Gastrocnemius medialis (tissue), 4 donors: ENCODE measurements around the gene SREBF2.

Source experiments
- POLR2A ChIP-seq, 2 donors: fragments of 450-650 bp; IDR thresholded peaks; one replicate each; pipeline ENCODE4 v1.6.1; 2017; ENCODE audit warnings: antibody characterized with exemption in 2 of 2, mild to moderate bottlenecking in 2 of 2, moderate library complexity in 2 of 2
- TF ChIP-seq, protein P1 (sequence below), 5 experiments: fragments of 450-650 bp in 3 of 5; fragments of 200-600 bp in 2 of 5; sonication (generic) in 2 of 5; IDR thresholded peaks in 4 of 5; conservative IDR thresholded peaks in 1 of 5; 1 replicate in 4 of 5; 2 replicates in 1 of 5; pipeline ENCODE4 v1.5.1; 2016 to 2019; ENCODE audit warnings: antibody characterized with exemption in 5 of 5, mild to moderate bottlenecking in 3 of 5, moderate library complexity in 3 of 5

DNA sequence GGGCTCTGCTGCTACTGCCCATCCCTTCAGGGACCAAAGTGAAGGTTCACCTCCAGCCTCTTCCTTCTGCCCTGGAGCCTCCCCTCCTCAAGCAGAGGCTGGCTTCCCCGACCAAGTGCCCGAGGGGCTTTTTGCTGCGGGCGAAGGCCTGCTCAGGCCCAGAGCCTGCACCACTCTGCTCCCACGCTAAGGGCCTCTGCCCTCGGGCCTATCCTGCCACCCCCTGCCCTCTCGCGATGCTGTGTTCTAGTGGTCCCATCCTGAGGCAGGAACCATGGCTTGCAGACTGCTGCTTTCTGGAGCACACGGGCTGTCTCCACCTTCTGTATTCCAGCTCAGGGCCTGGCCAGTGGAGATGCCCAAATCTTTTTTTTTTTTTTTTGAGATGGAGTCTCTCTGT lies 102.6 kb downstream of the SREBF2 start:
- TF ChIP-seq, protein P1, sequence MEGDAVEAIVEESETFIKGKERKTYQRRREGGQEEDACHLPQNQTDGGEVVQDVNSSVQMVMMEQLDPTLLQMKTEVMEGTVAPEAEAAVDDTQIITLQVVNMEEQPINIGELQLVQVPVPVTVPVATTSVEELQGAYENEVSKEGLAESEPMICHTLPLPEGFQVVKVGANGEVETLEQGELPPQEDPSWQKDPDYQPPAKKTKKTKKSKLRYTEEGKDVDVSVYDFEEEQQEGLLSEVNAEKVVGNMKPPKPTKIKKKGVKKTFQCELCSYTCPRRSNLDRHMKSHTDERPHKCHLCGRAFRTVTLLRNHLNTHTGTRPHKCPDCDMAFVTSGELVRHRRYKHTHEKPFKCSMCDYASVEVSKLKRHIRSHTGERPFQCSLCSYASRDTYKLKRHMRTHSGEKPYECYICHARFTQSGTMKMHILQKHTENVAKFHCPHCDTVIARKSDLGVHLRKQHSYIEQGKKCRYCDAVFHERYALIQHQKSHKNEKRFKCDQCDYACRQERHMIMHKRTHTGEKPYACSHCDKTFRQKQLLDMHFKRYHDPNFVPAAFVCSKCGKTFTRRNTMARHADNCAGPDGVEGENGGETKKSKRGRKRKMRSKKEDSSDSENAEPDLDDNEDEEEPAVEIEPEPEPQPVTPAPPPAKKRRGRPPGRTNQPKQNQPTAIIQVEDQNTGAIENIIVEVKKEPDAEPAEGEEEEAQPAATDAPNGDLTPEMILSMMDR (IDR thresholded peaks at IDR 0.05 in 4 of 5, conservative IDR thresholded peaks at IDR 0.05 in 1 of 5), result no peak
- no peak for TF ChIP-seq POLR2A (IDR thresholded peaks at IDR 0.05)
